ENCODE data around the gene KCNQ2.

DNA sequence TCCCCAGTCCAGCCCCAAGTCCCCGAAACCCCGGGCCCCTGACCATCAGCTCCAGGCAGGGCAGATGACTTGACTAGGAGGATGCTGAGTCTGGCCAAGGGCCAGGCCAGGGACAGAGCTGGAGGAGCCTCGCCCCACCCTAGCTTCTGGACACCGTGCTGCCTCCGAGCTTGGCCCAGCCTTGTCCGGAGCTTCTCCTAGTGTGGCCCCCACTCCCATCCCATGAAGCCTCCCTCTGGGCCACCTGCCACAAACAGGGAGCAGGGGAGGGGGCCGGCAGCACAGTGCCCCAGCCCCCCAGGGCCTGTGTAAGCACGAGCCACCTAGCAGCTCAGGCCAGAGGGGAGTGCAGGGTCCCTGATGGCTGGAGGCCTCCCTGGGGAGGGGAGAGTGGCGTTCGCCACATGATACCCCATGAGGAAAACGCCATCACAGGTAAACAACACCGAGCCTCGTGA lies 21.1 kb upstream of the KCNQ2 start:
- TF ChIP-seq, protein P1, sequence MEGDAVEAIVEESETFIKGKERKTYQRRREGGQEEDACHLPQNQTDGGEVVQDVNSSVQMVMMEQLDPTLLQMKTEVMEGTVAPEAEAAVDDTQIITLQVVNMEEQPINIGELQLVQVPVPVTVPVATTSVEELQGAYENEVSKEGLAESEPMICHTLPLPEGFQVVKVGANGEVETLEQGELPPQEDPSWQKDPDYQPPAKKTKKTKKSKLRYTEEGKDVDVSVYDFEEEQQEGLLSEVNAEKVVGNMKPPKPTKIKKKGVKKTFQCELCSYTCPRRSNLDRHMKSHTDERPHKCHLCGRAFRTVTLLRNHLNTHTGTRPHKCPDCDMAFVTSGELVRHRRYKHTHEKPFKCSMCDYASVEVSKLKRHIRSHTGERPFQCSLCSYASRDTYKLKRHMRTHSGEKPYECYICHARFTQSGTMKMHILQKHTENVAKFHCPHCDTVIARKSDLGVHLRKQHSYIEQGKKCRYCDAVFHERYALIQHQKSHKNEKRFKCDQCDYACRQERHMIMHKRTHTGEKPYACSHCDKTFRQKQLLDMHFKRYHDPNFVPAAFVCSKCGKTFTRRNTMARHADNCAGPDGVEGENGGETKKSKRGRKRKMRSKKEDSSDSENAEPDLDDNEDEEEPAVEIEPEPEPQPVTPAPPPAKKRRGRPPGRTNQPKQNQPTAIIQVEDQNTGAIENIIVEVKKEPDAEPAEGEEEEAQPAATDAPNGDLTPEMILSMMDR (IDR thresholded peaks at IDR 0.05; ENCODE audit: low read length), result no peak
- no peak for TF ChIP-seq EZH2 (IDR thresholded peaks at IDR 0.05; ENCODE audit: borderline replicate concordance, low read length)
